Activated CD4-positive, alpha-beta T cell treated with anti-CD3 and anti-CD28 coated beads for 24 hours (primary cell): ENCODE results near the gene CALML3.

Experiments
- DNase-seq, 2 donors: peaks; one replicate each; pipeline ENCODE4 v3.0.0-alpha.2; 2020; ENCODE audit warnings: low read depth in 2 of 2

The CALML3 gene

GRCh38 chr10:5491477-5491876 lies 33.3 kb upstream of the CALML3 start:
- no peak for DNase-seq

DNA sequence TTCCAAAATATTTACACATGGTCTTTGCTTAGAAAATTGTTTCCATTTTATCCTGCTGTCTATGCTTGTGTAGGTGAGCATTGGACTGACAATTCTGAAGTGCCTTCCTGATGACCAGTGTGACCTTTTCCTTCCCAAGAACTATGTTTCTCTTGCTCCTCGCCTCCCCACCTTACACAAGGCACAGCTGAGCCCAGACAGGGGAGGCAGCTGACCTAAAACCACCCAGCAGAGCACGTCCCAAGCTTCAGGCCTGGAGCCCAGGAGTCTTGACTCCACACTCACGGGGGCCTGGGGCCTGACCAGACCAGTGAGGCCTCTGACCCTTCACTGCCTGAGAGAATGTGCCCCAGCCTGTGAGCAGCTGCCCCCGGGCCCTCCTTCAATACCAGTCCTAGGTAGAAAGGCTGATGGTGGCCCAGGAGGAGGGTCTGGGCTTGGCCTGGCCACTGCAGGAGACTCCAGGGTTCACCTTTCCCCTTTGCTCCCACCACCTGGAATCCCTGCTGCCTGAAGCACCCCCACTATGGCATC lies 32.4 kb upstream of the CALML3 start:
- no peak for DNase-seq

DNA sequence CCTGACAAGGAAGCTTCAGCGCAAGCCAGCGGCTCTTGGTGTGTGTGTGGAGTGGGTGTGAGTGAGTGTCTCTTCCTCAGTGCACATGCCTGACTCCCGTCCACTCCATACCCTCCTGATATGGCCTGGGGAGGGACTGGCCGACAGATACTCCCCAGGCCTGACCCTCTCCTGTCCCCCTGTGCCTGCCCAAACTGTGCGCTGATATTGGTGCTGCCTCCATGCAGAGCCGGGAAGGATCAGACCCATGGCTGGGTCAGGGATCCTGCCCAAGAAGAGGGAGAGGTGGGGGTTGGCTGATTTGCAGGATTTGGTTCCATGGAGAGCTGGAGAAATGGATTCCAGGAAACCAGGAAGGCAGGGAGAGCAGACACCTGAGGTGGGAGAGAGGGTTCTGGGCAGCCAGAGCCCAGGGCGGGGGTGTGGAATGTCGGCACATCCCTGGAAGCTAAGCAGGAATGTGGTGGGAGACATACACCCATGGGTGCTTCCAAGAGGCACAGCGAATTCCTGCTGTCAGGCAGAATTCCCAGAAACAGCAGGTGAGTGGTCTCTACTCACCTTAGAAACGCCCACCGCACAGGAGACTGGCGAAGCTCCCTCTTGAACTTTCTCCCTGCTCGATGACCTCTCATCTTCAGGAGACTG lies 31.7 kb upstream of the CALML3 start:
- DNase-seq: no peak

DNA sequence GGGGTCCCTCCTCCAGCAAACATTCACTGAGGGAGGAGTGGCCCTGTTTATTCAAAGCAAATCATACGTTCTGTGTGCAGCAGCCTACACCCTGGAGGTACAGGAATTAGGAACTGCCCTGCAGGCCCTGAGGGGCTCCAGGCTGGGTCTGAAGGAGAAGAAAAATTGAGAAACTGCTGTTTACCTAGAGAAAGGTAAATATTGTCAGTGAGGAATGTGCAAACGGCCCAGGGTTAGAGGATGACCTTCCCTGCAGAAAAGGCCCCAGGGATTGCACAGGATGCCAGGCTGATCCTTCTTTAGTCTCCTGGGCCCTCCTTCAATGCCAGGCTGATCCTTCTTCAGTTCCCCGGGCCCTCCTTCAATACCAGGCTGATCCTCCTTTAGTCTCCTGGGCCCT lies 31.1 kb upstream of the CALML3 start:
- DNase-seq: no peak

DNA sequence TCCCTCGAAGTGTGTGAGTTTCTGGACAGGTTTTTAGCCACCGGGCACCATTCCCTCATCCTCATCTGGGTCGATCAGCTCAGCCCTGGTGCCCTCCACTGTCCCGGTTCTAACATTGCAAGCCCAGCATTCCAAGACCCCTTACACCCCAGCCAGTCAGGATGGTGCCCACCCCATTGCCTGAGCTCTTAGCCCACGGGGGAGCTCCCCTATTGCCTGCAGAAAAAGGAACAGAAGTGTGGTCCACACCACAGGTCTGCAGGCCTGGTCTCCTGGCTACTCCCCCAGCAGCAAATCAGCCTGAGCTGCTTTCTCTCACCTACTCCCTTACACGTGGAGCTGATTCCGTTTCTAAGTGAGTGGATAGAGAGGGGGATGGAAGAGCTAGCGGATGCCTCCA lies 30.1 kb upstream of the CALML3 start:
- DNase-seq: no peak

DNA sequence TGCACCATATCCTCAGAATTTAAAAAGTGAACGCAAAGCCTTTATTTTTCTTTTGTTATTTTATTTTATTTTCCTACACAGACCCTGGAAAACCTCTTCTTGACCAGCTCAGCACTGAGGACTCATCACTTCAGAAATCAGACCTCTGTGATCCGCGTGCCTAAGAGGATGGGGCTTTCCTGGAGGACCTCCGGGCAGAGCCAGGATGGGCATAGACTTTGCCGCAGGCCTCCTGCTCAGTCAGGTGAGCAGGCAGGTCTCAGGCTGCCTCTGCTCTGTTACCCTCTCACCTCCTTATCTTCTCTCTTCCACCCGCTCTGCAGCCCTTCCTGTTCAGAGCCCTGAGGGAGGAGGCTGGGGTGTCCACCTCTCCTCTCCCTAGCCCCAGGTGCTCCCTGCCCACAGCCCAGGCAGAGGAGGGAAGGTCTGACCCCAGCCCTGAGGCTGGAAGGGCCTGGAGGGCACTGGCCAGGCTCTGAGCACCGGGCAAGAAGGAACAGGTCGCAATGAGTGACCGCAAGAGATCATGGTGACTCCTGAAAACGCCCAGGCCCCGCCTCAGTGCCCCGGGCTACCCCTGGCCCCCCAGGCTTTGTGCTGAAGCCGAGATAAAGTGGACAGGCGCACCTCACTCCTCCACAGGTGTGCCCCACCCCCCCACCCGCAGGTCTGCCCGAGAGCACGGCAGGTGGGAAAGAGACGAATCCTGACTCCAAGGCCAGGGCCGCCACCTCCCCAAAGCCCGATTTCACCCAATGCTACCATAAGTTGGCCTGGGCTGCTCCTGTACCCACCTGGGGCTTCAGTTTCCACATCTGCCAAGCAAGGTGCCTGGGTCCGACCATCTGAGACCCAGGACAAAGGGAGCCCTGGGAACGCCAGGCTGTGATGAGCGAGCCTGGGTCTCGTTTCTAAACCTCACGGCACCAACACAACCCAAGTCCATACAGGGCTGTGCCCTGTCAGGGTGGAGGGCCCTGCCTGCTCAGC lies 28.2 kb upstream of the CALML3 start:
- no peak for DNase-seq

GRCh38 chr10:5497289-5497688 lies 27.5 kb upstream of the CALML3 start:
- DNase-seq: no peak

DNA sequence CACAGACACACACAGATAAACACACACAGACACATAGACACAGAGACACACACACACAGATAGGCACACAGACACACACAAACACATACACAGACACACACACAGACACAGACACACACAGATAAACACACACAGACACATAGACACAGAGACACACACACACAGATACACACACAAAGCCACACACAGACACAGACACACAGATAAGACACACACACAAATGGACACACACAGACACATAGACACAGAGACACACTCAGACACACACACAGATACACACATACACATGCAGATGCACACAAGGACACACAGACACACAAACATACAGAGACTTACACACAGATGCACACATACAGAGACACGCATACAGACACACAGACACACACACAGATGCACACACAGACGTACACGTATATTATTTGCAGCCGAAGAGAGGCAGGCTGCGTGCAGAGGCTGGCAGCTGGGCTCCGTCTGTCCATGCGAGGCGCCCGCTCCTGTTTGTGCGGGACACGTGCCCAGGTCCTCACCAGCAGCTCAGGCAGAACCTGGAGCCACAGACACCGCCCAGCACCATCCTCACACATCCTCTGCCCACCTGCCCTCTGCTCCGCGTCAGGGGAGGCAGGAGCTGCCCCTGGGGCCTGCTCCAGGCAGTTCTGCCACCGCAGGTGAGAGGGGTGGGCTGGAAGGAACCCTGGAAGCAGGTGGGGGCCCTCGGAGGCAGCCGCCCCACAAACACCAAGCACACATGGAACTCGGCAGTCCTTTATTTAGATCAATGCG lies 26.6 kb upstream of the CALML3 start:
- DNase-seq: no peak

DNA sequence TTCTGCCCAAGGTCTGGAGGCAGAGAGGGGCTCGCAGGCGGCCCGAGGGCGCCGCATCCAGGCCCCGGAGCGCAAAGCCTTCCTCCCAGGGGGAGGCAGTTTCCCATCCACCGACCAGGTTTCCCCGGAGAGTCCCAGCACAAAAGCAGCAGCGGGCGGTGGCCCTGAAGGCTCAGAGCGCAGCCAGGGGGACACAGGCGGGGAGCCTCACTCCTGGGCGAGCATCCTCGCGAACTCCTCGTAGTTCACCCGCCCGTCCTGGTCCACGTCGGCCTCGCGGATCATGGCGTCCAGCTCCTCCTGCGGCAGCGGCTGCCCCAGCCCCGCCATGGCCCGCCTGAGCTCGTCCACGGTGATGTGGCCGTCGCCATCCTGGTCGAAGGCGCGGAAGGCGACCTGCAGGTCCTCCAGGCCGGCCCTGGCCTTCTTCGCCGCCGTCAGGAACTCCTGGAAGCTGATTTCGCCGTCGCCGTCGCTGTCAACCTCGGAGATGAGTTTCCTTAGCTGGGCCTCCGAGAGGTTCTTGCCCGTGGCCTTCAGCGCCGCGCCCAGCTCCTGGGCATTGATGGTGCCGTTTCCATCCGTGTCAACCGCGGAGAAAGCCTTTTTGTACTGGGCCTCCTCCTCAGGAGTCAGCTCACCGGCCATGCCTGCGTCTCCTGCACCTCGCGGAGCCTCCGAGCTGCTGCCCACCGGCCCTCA lies 25.8 kb upstream of the CALML3 start:
- DNase-seq: no peak

- DNase-seq: no peak
Measured at GRCh38 chr10:5499493-5500140, 25.1 kb upstream of the CALML3 start, which contains the start of gene CALML5. CALML5 (minus strand) TSS chr10:5499570; CDS start chr10:5499438, 132 bp downstream.

DNA sequence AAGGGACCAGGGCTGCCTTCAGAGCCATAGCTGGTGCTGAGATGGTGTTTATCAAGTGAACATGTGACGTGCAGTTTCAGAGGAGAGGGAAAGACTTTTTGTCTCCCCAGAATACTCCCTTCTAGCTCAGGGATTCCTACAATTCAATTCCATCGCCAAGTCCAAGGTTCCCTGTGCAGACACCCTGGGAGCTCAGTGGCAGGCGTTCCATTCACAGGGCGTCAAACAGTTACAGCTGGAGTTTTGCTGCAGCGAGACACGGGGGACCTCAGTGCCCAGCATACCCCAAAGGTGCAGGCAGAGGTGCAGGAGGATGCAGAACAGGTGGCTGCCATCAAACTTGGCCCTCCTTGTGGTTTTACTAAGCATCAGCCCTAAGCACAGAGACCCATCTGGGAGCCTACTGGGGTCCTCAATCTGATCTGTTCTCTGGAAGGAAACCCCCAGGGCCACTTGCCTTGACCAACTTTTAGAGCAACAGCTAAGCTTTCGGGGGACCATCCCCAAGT lies 24.5 kb upstream of the CALML3 start:
- DNase-seq: no peak

- no peak for DNase-seq
Measured at GRCh38 chr10:5500910-5501309, 23.9 kb upstream of the CALML3 start.

DNA sequence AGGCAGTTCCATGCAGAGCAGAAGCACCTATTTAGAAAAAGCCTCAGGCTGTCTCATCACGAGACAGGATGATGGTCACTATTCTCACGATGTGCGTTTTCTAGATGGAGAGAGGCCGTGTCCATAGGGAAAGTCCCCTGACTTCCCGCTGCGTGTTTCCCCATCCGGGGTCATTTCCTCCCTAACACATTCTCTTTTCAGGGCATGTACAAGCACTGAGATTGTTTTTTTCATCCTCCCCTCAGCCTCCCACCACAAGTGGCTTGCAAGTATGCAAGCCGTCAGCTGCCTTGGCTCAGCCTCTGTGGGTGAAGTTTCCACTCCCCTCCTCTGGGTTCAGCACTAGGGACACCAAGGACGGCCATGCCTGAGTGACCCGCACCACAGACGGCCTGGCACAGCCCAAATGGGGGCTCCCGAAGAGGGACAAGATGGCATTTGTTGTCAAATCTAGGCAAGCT lies 22.7 kb upstream of the CALML3 start:
- DNase-seq: no peak

DNA sequence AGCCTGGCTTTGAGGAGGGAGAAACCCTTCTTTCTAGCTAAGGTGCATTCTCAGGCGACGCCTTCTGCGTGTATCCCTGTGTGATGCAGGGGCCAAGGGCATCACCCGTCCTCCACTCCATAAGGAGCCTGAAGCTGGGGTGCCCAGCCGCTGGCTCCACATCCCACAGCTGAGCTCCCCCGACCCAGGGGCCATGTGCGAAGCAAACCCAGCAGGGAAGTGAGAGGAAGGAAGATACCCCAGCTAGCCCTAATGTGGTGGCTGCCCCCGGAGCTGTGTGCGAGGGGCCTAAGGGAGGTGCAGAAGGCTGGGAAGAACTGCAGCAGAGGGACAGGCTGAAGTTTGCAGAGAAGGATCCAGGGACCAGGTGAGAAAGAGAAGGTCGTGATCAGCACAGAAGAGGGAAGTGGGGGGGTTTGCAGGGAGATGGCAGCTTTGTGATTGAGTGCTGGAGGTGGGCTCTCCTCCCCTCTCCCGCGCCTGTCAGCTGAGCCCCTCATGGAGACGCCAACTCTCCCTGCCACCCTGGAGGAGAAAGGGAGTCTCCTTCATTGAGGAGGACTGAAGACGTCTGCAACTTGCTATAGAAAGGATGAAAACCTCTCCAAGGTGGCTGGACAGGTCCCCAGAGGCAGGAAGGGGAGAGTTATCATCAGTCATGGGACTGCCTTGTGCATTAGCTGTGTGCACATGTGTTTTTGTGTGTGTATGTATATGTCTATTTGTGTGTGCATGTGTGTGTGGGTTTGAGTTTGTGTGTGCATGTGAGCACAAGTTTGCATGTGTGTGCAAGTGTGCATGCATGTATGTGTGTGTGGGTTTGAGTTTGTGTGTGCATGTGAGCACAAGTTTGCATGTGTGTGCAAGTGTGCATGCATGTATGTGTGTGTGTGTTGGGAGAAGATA lies 21.9 kb upstream of the CALML3 start:
- no peak for DNase-seq

- DNase-seq: no peak
Measured at GRCh38 chr10:5503477-5503835, 21.3 kb upstream of the CALML3 start.

- no peak for DNase-seq
Measured at GRCh38 chr10:5504146-5505072, 20.4 kb upstream of the CALML3 start.

DNA sequence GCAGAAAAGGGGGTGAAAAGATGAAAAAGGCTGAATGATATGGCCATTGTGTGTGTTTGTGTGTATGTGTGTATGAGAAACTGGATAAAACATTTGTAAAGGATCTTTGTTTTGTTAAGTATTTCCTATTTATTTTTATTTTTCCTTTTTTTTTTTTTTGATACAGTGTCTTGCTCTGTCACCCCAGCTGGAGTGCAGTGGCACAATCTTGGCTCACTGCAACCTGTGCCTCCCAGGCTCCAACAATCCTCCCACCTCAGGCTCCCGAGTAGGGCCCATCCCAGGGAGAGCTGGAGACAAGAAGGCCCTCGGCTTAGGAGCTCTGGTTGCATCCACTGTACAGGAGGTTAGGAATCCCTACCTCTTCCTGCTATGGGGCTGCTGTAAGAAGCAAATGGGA lies 18.5 kb upstream of the CALML3 start:
- no peak for DNase-seq
